AG08396 (cell line): ENCODE measurements around the gene CMTM4.
"Not testable (repeated sequence)": the region's sequence is repeated elsewhere in the genome, so short reads cannot be mapped to it uniquely, and the experiment has no call there.

ENCODE experiments used
- DNase-seq: peaks from one replicate; pipeline ENCODE4 v3.0.0; 2012; ENCODE audit warnings: low spot score, mixed read lengths

The CMTM4 gene

DNA sequence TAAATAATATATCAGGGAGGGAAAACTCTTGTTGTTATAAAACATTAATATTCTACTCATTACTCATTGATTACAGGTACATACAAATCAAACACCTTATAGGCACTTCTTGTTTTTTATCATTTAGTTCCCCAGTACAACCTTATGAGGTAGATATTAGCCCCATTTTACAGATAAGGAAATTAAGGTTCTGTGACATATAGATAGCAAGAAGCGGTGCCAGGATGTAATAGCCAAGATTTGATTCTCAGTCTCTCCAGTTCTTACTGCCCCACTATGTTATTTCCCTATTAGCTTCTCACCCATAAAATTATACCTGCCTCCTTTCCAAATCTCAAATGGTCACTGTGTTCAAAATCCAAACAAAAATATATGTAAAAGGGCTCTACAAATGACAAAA is 55.2 kb downstream of the CMTM4 start:
- DNase-seq: no peak

DNA sequence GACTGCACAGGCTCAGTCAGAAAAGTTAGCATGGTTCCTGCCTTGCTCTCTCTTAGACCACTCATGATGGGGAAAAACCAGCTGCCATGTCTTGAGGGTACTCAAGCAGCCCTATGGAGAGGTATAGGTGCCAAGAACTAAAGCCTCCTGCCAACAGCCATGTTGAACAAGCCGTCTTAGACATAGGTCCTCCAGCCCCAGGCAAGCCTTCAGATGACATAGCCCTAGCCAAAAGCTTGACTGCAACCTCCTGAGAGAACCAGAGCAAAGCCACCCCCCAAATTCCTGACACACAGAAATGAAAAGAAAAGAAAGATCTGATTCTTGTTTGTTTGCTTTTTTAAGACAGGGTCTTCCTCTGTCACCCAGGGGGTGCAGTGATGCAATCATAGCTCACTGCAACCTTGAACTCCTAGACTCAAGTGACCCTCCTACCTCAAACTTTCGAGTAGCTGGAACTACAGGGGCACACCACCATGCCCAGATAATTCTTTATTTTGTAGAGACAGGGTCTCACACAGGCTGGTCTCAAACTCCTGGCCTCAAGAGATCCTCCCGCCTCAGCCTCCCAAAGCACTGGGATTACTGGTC is 55.7 kb downstream of the CMTM4 start:
- no peak for DNase-seq

DNA sequence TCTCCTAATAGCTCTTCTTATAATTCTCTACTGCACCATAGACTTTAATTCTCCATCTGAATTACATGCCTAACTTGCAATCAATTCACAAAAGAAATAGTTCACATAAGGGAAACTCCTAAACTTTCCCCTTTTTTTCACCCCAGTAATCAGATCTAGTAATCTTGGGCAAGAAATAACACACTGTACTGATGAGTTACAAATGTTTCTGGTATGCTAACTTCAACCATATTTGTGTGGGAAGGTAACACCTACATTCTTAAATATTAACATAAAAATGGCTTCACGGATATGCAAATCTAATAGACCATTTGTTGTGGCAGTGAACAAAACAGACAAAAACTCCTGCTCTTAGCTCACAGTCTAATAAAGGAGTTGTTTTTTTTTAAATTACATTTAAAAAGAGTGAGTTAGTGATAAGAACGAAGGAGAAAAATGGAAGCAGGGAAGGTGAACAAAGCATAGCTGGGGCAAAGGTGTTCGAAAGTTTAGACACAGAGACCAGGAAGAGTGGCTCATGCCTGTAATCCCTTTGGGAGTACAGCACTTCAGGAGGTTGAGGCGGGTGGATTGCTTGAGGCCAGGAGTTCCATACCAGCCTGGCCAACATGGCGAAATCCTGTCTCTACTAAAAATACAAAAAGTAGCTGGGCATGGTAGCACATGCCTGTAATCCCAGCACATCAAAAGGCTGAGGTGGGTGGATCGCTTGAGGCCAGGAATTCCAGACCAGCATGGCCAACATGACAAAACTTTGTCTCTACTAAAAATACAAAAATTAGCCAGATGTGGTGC is 57.3 kb downstream of the CMTM4 start:
- no peak for DNase-seq

DNA sequence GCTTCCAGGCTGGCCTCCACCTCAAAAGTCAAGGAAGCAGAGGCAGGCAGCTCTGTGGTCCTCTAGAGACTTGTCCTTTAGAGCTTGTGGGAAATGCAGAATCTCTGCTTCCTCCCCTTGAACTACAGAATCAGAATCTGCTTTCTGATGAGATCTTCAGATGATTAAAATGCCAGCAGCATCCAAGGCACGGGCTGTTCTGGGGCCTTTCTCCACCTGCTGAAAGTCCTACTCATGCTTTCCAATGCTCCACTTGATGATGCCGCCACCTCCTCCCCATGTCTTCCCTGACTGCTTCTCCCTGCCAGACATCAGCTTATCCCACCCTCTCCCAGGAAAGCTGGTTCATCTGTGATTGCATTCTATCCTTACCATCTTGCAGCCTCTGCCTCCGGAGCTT is 58.7 kb downstream of the CMTM4 start:
- no peak for DNase-seq

DNA sequence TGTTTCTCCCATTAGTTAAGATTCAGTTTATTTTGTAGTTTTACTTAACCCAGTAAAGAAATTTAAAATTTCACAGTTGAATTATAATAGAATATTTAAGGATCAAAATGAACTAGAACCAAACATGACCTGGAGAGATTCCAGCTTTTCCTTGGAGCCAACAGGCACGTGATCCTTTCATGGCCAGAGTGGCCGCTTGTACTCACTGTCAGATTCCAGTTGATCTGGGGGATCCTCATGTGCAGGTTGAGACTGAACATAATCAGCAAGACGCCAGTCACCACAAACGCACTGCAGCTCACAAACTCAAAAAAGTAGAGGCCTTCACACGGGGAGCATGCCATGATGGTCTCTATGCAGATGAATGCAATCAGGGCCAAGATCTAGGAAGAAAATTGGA is 60.3 kb downstream of the CMTM4 start:
- no peak for DNase-seq

DNA sequence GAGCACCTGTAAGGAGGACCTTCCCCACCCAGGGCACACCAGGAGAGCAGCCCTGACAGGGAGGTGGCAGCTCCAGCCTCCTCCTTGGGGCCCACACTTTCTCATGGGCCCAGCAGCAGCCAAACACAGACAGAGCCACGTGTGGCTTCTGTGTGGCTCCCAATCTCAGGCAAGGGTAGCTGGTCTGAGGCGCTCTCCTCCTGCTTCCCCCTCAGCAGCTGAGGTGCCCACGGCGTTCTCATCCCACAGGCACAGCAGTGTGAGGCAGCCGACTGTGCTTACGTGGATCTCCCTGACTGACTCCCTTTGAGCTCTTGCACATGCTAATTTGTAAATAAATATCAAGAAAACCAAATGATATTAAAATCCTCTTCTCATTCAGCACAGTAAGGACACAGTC is 61.1 kb downstream of the CMTM4 start:
- no peak for DNase-seq

DNA sequence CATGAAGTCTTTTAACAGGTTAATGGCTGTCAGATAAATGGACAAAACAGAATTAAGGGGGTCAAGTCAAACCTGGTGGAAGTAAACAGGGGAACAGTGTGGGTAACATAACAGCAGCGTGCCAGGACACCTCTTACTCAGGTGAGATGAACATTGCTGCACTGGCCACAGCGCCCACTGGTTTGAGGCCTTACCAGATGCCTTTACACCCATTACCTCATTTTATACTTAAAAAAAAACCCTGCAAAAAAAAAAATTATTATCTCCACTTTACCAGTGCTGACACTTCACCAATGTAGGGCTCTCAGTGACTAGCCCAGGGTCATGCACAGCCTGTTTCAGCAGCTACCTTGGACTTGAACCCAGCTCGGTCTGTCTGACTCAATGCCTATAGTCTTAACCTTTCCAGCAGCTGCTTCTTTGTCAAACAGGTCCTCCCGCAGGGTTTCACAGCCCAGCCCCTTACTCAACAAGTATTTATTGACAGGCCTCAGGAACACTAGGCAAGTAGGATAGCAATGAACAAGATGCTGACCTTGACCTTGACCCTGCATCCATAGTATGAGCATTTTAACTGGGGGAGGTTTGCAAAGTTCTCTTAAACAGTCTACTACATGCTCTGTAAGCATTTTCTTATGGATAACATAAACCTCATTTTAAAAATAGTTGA is 61.9 kb downstream of the CMTM4 start:
- no peak for DNase-seq

DNA sequence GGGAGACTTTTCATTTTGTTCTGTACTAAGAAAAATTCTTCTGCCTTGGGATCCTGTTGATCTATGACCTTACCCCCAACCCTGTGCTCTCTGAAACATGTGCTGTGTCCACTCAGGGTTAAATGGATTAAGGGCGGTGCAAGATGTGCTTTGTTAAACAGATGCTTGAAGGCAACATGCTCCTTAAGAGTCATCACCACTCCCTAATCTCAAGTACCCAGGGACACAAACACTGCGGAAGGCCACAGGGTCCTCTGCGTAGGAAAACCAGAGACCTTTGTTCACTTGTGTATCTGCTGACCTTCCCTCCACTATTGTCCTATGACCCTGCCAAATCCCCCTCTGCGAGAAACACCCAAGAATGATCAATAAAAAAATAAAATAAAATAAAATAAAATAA is 65.0 kb downstream of the CMTM4 start:
- not testable (repeated sequence) for DNase-seq

DNA sequence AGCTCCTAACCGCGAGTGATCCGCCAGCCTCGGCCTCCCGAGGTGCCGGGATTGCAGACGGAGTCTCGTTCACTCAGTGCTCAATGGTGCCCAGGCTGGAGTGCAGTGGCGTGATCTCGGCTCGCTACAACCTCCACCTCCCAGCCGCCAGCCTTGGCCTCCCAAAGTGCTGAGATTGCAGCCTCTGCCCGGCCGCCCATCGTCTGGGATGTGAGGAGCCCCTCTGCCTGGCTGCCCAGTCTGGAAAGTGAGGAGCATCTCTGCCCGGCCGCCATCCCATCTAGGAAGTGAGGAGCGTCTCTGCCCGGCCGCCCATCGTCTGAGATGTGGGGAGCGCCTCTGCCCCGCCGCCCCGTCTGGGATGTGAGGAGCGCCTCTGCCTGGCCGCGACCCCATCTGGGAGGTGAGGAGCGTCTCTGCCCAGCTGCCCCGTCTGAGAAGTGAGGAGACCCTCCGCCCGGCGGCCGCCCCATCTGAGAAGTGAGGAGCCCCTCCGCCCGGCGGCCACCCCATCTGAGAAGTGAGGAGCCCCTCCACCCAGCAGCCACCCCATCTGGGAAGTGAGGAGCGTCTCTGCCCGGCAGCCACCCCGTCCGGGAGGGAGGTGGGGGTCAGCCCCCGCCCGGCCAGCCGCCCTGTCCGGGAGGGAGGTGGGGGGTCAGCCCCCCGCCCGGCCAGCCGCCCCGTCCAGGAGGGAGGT is 65.8 kb downstream of the CMTM4 start:
- not testable (repeated sequence) for DNase-seq

DNA sequence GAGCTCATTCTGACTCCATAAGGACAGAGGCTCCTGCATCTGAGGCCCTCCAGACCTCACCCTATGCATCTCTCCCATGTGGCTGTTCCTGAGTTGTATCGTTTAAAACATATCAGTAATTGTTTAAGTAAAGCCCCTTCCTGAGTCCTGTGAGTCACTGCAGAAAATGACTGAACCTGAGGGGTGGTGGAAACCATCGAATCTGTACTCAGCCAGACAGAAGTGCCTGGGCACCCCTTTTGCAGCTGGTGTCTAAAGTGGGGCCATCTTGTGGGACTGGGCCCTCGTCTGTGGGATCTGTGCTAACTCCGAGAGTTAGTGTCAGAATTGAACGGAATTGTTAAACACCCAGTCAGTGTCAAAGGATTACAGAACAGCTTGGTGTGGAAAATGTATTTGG is 66.7 kb downstream of the CMTM4 start:
- DNase-seq: no peak

DNA sequence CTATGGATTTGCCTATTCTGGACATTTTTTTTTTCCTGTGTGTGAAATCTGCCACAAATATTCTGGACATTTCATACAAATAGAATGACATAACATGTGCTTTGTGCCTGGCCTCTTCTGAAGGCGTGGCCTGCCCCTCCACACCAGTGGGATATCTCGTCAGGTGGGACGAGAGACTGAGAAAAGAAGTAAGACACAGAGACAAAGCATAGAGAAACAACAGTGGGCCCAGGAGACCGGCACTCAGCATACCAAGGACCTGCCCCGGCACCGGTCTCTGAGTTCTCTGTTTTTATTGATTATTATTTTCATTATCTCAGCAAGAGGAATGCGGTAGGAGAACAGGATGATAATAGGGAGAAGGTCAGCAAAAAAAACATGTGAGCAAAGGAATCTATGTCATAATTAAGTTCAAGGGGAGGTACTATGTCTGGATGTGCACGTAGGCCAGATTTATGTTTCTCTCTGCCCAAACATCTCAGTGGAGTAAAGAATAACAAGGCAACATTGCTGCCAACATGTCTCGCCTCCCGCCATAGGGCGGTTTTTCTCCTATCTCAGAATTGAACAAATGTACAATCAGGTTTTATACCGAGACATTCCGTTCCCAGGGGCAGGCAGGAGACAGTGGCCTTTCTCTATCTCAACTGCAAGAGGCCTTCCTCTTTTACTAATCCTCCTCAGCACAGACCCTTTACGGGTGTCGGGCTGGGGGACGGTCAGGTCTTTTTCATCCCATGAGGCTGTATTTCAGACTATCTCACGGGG is 68.7 kb downstream of the CMTM4 start:
- not testable (repeated sequence) for DNase-seq

DNA sequence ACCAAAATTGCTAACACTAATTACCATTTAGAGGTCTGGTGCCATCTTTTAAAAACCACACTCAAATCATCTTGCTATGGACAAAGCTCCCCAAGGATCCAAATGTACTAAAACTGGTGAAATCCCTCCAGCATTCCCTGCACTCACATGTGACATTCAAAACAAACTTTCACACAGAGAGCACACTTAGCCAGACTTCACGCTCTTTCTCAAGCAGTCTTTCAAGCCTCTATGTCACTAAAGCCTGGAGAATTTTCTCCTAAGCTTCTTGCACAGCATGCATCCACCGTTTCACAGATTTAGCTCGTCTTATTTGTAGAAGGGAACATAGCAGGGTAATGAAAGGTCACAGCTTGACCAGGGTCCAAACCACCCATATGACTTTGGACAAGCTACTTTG is 72.8 kb downstream of the CMTM4 start:
- no peak for DNase-seq

DNA sequence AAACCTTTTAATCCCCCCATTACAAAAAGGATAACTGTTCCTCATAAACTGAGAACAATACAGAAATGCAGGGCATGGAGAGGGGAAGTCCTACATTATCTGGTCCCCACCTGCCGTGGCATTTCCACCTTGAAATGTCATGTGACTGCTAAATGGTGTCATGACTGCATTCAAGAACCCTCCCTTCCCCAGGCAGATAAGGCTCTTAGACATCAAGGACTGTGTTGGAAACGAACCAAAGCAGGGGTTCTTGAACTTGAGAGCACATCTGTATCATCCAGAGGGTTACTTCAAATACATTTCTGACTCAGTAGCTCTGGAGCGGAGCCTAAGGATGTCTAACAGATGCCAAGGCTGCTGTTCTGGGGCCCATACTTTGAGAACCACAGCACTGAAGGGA is 73.7 kb downstream of the CMTM4 start:
- DNase-seq: no peak

DNA sequence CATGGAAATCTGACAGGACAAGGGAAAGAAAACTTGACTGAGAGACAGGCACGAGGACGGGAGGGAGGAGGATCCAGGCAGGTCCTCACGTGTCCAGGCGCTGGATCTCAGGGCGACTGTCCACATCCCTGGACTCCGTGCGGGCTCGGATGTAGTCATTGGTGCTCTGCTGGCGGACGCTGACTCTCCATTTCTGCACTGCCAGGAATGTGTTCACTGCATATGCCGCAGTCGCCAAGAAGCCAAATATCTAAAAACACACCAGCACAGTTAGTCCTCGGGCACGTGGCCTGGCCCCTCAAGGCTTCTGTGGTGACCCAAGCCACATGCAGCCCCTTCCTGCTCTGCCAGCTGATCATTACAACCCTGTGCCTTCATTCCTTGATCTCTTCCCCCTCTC is 74.6 kb downstream of the CMTM4 start:
- DNase-seq: no peak

DNA sequence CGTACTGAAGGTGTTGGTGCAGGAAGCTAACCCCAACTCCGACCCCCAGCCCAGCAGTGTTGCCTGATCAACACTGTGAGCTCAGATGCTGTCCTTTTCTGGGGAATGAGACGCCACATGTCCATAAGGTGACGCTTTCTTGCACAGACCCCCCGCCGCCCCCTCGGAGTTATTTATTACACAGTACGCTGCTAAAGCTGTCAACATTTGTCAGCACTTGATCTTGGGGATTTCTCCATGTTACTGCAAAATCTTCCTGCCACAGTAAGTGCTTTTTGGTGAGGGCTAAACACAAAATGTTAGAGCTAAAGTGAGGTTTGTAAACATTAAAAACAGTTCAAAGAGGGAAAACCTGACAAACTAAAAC is 76.1 kb downstream of the CMTM4 start:
- DNase-seq: no peak

DNA sequence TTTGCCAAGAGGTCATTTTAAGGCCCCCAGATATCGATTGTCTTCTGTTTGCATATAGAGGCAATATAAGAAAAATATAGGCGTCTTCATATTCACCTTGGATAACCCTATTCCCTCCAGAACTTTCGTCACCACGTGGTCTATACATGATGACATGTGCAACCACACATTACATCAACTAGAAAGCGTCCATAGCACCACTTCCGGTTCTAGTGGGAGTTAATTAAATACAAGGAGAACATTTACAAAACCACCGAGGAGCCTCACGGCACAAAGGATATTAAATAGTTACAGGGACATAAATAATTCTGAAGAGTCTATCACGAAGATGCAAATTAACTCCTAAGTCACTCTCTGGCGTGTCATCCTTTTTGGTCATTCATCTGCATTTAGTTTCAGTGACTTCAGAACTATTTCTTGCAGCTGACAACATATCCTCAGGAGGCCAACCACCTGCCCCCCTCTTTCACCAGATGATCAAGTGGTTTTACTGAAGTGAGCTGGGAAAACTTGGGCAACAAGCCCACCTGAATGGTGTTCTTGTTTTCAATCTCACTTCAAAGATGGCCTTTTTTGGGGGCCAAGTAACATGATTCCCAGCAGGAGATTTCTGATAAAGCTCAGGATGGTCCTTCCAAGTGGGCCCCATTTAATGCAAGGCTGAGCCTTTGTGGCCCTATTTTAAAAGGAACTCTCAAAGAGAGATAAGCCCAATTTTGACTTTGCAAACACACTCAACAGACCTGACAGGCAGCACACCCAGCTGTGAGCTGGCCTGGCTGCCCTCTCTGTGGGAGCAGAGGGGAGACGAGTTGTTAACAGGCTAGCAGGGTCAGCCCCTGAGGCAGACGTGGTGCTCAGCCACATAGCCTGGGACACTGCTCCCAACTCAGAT is 76.8 kb downstream of the CMTM4 start:
- DNase-seq: no peak

DNA sequence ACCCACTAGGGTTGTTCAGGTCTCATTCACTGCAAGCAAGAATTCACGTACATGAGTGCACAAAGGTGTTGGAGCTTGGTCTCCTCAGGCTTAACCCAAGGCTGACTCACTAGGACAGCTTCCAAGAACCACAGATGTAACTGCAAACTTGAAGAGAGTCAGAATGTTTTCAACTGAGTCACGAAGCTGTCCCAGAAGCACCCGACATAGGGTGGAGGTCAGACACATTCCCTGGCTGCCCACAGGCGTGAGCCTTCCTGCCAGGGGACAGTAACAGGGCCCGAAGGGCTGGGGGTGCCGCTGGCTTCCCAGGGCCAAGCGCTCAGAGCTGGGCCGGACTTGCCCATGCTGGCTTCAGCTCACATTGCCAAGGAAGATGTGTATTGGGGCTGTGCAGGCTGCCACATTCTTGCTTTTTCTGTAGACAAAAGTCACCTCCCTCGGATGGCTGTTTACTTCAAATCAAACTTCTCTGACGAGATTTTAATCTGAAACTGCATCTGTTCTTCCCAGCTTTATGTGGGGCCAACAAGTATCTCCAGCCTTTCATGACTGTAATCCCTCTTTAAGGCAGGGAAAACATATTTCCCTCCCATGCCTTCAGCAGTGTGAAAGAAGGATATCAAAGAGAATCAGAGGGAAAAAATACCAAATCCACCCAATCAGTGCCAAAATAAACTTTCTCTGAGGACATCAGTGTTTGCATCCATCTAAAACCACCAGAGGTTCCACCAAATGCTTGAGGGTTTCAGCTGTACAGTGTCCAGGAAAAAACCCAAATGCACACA is 77.8 kb downstream of the CMTM4 start:
- DNase-seq: peak; percentile 90

DNA sequence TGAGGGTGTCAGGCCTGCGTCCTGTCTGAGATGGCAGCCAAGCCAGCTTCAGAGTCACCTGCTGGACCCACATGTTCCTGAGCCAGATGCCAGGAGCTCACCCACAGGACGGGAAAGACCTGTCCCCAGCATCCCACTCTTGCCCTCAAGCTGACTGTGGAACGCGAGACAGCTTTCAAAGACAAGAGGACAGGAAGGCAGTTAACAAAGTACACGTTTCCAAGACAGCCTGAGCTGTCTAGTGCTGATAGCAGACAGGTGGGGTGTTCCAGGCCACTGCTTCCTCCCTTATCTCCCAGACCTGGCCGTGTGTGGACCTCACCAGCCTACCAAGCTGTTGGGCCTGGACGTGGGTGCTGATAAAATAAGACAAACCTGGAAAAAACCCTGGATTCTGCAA is 78.8 kb downstream of the CMTM4 start:
- no peak for DNase-seq

DNA sequence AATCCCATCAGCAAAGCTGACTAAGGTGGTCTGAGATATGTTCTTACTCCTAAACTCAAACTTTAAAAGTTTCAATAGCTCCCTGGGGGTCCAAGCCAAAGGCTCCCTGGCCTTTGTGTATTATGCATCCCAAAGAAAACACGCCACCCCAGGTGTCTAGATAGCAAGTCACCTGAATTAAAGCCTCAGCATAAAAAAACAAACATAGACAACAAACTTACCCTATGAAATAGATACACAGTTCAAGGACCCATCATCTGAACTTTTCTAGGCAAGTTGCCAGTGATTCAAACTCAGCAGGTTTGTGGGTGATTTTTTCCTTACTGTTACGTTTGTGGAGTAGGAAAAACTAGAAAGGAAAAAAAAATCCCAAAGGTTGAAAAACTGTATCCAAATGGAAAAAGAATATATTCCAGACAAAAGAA is 79.5 kb downstream of the CMTM4 start:
- no peak for DNase-seq

DNA sequence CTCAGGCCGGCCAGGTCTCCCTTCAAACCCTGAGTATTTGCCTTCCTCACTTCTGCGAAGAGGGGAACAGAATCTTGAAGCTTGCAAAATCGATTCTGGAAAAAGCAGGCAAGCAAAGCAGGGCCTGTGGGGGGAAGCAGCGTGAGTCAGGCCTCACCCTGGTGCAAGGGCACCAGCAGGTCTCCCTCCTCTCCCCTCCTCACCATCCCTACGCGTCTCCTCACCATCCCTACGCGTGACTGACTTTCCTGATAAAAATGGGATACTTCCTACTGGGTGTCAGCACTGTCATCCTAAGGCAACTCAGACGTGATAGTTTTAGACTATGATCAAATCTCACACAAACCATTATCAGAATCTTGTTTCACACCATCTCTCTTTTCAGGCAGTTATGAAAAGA is 80.0 kb downstream of the CMTM4 start:
- no peak for DNase-seq
